ENCODE measurements around the gene HNRNPK.

The HNRNPK gene

GRCh38 chr9:83979812-83980394, at the start of gene HNRNPK:
HNRNPK (minus strand) TSS chr9:83980215; CDS start chr9:83978252, 1,963 bp downstream.
- FAIRE-seq = no peak
- peak; percentile 99 for DNase-seq (ENCODE audit: low spot score)

GRCh38 chr9:84027201-84027600, 47.2 kb upstream of the HNRNPK start:
- no peak for DNase-seq (ENCODE audit: low spot score)
- FAIRE-seq = no peak

GRCh38 chr9:84024041-84024575, 44.1 kb upstream of the HNRNPK start:
- DNase-seq (ENCODE audit: low spot score) (no peak), FAIRE-seq (no peak)

- FAIRE-seq = no peak
- DNase-seq (ENCODE audit: low spot score) = no peak
Observed at GRCh38 chr9:84007662-84008061, 27.6 kb upstream of the HNRNPK start.

- no peak for DNase-seq (ENCODE audit: low spot score)
- no peak for FAIRE-seq
Observed at GRCh38 chr9:84003246-84003645, 23.2 kb upstream of the HNRNPK start.

- DNase-seq (ENCODE audit: low spot score) (no peak), FAIRE-seq (no peak)
Observed at GRCh38 chr9:84002344-84002743, 22.3 kb upstream of the HNRNPK start.

GRCh38 chr9:84001621-84002020, 21.6 kb upstream of the HNRNPK start:
- DNase-seq (ENCODE audit: low spot score) = no peak
- FAIRE-seq = no peak

GRCh38 chr9:84000186-84000585, 20.2 kb upstream of the HNRNPK start:
- no peak for FAIRE-seq

GRCh38 chr9:83999141-83999918, 19.3 kb upstream of the HNRNPK start:
- FAIRE-seq (no peak), DNase-seq (ENCODE audit: low spot score) (no peak)

More at GRCh38 chr9:84000186-84000585, 20.2 kb upstream of the HNRNPK start:
- no peak for DNase-seq (ENCODE audit: low spot score)

- FAIRE-seq (no peak), DNase-seq (ENCODE audit: low spot score) (no peak)
Observed at GRCh38 chr9:83996126-83996525, 16.1 kb upstream of the HNRNPK start.

GRCh38 chr9:83992901-83993300, 12.9 kb upstream of the HNRNPK start:
- DNase-seq (ENCODE audit: low spot score) = no peak
- no peak for FAIRE-seq

GRCh38 chr9:83992407-83992806, 12.4 kb upstream of the HNRNPK start:
- no peak for FAIRE-seq

GRCh38 chr9:83991355-83991754, 11.3 kb upstream of the HNRNPK start:
- no peak for FAIRE-seq
- DNase-seq (ENCODE audit: low spot score) = no peak

More at GRCh38 chr9:83992407-83992806, 12.4 kb upstream of the HNRNPK start:
- DNase-seq (ENCODE audit: low spot score) = no peak

GRCh38 chr9:83988411-83988810, 8.4 kb upstream of the HNRNPK start:
- FAIRE-seq (no peak), DNase-seq (ENCODE audit: low spot score) (no peak)

GRCh38 chr9:83987402-83987791, 7.4 kb upstream of the HNRNPK start:
- DNase-seq (ENCODE audit: low spot score) (no peak), FAIRE-seq (no peak)

- DNase-seq (ENCODE audit: low spot score) (no peak), FAIRE-seq (no peak)
Observed at GRCh38 chr9:83986765-83987401, 6.9 kb upstream of the HNRNPK start.

- DNase-seq (ENCODE audit: low spot score) (no peak), FAIRE-seq (no peak)
Observed at GRCh38 chr9:83986195-83986594, 6.2 kb upstream of the HNRNPK start.

GRCh38 chr9:83981126-83981871, 1.3 kb upstream of the HNRNPK start:
- peak; percentile 18 for DNase-seq (ENCODE audit: low spot score)
- no peak for FAIRE-seq

- DNase-seq (ENCODE audit: low spot score) (peak; percentile 94), FAIRE-seq (no peak)
Observed at GRCh38 chr9:83980395-83981125, 545 bp upstream of the HNRNPK start, which contains the start of gene RMI1. RMI1 (plus strand) TSS chr9:83980805; CDS start chr9:84000987, 20,182 bp downstream.

- FAIRE-seq = no peak
- peak; percentile 70 for DNase-seq (ENCODE audit: low spot score)
Observed at GRCh38 chr9:83978992-83979811, 813 bp downstream of the HNRNPK start.
